ENCODE measurements around the gene SLC49A4.

DNA sequence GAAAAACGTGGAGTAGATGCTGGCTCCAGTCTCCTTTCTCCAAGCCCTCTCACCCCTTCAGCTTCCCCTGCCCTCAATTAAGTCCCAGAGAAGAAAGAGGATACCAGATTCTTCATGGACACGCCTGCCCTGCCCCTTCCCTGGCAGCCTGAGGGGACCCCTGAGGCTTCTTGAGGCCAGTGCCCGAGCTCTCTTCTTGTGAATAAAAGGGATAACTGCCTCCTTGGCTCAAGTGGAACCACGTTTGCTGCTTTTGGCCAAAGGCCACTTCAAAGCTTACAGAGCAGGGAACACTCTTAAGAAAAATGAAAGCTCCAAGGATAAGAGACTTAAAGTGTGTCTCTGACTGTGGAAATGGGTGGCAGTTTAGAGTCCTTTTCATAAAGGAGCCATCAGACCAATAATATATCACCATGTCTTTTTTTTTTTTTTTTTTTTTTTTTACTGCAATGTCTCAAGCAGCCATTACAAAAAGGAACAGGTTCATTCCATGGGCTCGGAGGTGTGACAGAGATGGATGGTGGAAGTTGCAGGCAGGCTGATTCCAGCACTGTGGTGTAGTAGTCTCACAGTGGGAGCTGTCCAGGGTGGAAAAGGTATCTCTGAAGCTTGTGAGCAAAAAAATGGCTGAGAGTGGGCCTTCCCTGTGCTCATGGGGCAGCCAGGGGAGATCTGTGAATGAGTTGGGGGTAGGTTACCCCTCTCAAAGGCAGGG, 123.9 kb downstream of the SLC49A4 start:
- TF ChIP-seq, protein P1, sequence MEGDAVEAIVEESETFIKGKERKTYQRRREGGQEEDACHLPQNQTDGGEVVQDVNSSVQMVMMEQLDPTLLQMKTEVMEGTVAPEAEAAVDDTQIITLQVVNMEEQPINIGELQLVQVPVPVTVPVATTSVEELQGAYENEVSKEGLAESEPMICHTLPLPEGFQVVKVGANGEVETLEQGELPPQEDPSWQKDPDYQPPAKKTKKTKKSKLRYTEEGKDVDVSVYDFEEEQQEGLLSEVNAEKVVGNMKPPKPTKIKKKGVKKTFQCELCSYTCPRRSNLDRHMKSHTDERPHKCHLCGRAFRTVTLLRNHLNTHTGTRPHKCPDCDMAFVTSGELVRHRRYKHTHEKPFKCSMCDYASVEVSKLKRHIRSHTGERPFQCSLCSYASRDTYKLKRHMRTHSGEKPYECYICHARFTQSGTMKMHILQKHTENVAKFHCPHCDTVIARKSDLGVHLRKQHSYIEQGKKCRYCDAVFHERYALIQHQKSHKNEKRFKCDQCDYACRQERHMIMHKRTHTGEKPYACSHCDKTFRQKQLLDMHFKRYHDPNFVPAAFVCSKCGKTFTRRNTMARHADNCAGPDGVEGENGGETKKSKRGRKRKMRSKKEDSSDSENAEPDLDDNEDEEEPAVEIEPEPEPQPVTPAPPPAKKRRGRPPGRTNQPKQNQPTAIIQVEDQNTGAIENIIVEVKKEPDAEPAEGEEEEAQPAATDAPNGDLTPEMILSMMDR (IDR thresholded peaks at IDR 0.05): no peak
- no peak for TF ChIP-seq POLR2A (IDR thresholded peaks at IDR 0.05)

Data from testis (tissue), 2 donors.